Measurements from ENCODE around the gene CYP8B1.

CYP8B1 gene

DNA sequence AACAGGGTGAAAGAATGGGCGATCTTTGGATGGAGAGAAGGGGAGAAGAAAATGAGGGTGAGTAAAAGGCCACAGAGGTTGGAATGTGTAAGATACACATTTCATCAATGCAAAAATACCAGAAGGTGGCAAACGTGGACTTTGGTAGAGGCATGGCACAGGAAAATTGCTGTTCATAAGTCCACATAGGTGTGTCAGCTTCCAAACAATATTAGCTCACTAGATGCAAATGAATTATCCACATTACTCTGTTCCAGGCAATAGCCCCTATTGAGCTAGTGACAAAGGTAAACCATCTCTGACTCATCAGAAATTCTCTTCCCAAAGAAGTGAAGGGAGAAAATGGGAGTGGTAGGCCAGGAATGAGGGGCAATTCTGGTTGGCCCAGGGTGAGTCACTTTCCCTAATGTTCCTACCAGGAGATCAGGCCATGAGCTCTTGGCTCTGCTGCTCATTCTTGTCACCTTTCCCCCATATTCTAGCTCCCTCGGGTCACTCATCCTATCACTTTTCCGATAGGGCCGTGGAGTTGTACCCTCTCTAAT is 46.5 kb downstream of the CYP8B1 start:
- in situ Hi-C loops (cut with MboI; ENCODE audit: low sequenced_read_pairs): no loop called here

DNA sequence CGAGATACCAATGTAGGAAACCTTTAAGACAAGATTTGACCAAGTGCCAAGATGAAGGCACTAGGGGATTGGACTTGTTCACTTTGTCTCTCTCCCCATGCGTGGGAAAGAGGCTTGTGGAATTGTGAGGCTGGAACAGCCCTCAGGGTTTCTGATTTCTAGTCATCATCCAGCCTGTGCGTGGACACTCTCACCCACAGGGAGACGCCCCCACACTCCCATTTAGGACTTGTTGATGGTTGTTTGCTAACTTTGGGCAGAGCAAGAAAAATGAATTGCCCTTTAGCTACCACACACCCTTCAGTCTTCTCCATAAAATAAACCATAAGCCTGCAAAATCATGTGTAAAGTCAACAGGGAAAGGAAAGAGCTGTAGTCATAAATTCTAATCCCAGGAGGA is 48.0 kb downstream of the CYP8B1 start:
- in situ Hi-C loops (cut with MboI; ENCODE audit: low sequenced_read_pairs): no loop called here

DNA sequence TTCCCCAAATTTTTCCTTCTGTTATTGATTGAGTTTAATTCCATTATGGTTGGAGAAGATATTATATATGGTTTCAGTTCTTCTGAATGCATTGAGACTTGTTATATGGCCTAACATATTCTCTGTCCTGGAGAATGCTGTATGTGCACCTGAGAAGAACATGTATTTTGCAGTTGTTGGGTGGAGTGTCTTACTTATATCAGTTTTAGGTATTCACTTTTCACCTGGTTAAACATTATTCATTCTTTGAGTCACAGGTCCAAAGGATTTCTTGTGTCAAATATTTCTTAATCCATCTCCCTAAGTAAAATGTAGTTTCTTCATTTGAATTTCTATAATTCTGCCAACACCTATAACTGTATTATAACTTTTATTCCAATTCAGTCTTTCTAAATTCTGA is 48.7 kb downstream of the CYP8B1 start:
- in situ Hi-C loops (cut with MboI; ENCODE audit: low sequenced_read_pairs): no loop called here

DNA sequence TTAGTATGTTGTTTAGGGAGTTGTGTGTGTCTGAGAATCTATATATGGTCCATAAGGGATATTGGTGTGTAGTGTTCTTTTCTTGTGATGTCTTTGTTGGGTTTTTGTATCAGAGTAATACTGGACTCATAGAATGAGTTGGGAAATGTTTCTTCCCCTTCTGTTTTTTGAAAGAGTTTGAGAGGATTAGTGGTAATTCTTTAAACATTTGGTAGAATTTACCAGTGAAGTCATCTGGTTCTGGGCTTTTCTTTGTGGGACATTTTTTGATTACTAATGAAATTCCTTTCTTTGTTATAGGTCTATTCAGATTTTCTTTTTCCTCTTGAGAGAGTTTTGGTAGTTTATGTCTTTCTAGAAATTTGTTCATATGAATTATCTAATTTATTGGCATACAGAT is 49.5 kb downstream of the CYP8B1 start:
- in situ Hi-C loops (cut with MboI; ENCODE audit: low sequenced_read_pairs): no loop called here

DNA sequence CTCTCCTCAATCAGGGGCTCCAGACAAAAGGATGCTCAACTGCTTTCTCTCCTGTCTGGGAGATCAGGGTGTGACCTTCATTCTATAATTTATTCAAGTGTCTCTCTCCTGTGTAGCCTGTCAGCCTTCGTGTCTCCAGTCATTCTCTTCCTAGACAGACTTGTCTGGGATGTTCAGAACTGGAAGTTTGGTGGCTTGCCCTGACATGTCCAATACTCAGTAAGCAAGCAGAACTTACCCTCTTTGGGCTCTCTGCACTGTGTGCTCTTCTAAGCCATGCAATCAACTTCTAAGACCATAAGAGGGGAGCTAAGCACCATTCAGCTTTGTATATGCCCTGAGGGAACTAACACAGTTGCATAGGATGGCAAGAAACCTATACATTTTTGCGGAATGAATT is 52.3 kb downstream of the CYP8B1 start:
- in situ Hi-C loops (cut with MboI; ENCODE audit: low sequenced_read_pairs): no loop called here

DNA sequence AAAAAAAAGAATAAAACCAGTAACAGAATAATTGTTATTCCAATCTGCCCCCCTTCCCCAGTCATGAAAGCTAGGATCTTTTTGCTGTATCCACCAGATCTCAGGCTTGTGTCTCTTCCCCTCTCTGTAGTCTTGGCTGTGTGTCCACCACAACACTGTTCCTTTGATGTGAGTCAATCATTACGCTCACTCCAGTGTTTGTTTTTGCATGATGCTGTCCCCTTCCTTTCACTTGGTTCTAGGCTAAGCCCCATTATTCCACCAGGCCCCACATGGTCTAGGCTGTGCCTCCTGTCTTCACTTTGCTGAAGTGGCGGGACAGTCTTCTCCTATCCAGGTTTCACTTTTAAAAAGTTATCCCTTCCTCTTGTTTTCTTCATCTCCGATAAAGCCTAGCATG is 52.9 kb downstream of the CYP8B1 start:
- in situ Hi-C loops (cut with MboI; ENCODE audit: low sequenced_read_pairs): no loop called here

All from HL-60/S4 treated with phorbol 12-myristate 13-acetate at 8.2 ng/mL for 4 days and 3 days (cell line).